ENCODE measurements around the gene ELOB.

GRCh38 chr16:2726923-2727322 lies 50.2 kb downstream of the ELOB start:
- no peak for TF ChIP-seq TEAD4 (IDR thresholded peaks at IDR 0.05; ENCODE audit: borderline replicate concordance, insufficient read depth)
- no peak for TF ChIP-seq EP300 (IDR thresholded peaks at IDR 0.05; ENCODE audit: borderline replicate concordance in 1 of 2, low read depth in 1 of 2, low read length in 1 of 2)
- no peak for TF ChIP-seq CTCF (IDR thresholded peaks at IDR 0.05)

Measured in SK-N-SH (cell line).